HepG2 (cell line): ENCODE results near the gene CCDC57. TPM values are rescaled to one million over a fixed set of nuclear protein-coding genes. Genes with fewer than 3 reads are reported as not detected.

Experiments
- FOXK2 ChIP-seq: fragments of 450-650 bp; IDR thresholded peaks from 2 replicates; pipeline ENCODE4 v1.6.1; 2016
- FOXP1 ChIP-seq, 2 experiments: fragments of 450-650 bp in 1 of 2; IDR thresholded peaks; 2 replicates each; pipeline ENCODE4 v1.6.1; 2017 to 2018; ENCODE audit warnings: antibody characterized with exemption in 1 of 2
- GABPB1 ChIP-seq: IDR thresholded peaks from 2 replicates; pipeline ENCODE4 v1.6.1; 2016; ENCODE audit warnings: mild to moderate bottlenecking, missing genetic modification reagents, moderate library complexity, missing compliant biosample characterization
- KDM5B ChIP-seq: sonication (generic); formaldehyde crosslinking; IDR thresholded peaks from 2 replicates; pipeline ENCODE4 v1.4.0; 2020; ENCODE audit warnings: missing genetic modification reagents, mild to moderate bottlenecking, borderline replicate concordance
- MATR3 ChIP-seq: sonication (generic); formaldehyde crosslinking; IDR thresholded peaks from 2 replicates; pipeline ENCODE4 v1.4.0; 2020; ENCODE audit warnings: missing genetic modification reagents
- NFIC ChIP-seq: IDR thresholded peaks from 2 replicates; pipeline ENCODE4 v1.6.1; 2012; ENCODE audit warnings: mild to moderate bottlenecking, low read length, inconsistent platforms
- SAP130 ChIP-seq: IDR thresholded peaks from 2 replicates; pipeline ENCODE4 v1.6.1; 2016; ENCODE audit warnings: low read depth
- SIN3B ChIP-seq: fragments of 150-350 bp; IDR thresholded peaks from 2 replicates; pipeline ENCODE4 v1.6.1; 2014; ENCODE audit warnings: low read length
- SUZ12 ChIP-seq: fragments of 150-350 bp; IDR thresholded peaks from 2 replicates; pipeline ENCODE4 v1.6.1; 2014; ENCODE audit warnings: low read depth, low read length
- TCF12 ChIP-seq, 2 experiments: fragments of 450-650 bp in 1 of 2; sonication (generic) in 1 of 2; formaldehyde crosslinking in 1 of 2; IDR thresholded peaks; 2 replicates each; pipeline versions ENCODE4 v1.6.1 to v1.8.0; 2017 to 2022; ENCODE audit warnings: antibody characterized with exemption in 1 of 2, mild to moderate bottlenecking in 1 of 2, missing genetic modification reagents in 1 of 2, moderate library complexity in 1 of 2
- TOE1 ChIP-seq: sonication (generic); formaldehyde crosslinking; IDR thresholded peaks from 2 replicates; pipeline ENCODE4 v1.4.0; 2020; ENCODE audit warnings: mild to moderate bottlenecking, missing genetic modification reagents
- ZNF350 ChIP-seq: sonication (generic); formaldehyde crosslinking; IDR thresholded peaks from 2 replicates; pipeline ENCODE4 v1.4.0; 2020; ENCODE audit warnings: mild to moderate bottlenecking, low read depth, missing genetic modification reagents, borderline replicate concordance
- ZNF749 ChIP-seq: sonication (generic); formaldehyde crosslinking; IDR thresholded peaks from 2 replicates; pipeline ENCODE4 v1.8.0; 2022; ENCODE audit warnings: mild to moderate bottlenecking, missing genetic modification reagents, moderate library complexity, borderline replicate concordance
- polyA plus RNA-seq, 8 experiments: library from polyadenylated mRNA; depleted of rRNA in 3 of 8; stranded (reverse) in 7 of 8; unstranded in 1 of 8; fragments of >200 nt; fragmentation: Illumina TruSeq in 4 of 8; extraction: Trizol in 4 of 8; gene quantifications; 2 replicates each; pipeline versions ENCODE4 v1.2.1 to v1.2.3, GENCODE V29; 2011 to 2016; ENCODE audit warnings: low read depth in 4 of 8, missing spikeins in 1 of 8, mixed read lengths in 1 of 8; ENCODE audit not compliant: insufficient read depth in 1 of 8
- total RNA-seq, 5 experiments: library from RNA; depleted of rRNA; stranded (reverse); fragments of >200 nt; fragmentation: Illumina TruSeq; extraction: Trizol; gene quantifications; 2 replicates each; pipeline ENCODE4 v1.2.3, GENCODE V29; 2016; ENCODE audit warnings: low read depth in 1 of 5
- TF ChIP-seq, protein P1 (sequence below): sonication (generic); formaldehyde crosslinking; IDR thresholded peaks from 2 replicates; pipeline ENCODE4 v1.9.0; 2021; ENCODE audit warnings: mild to moderate bottlenecking, missing genetic modification reagents
- TF ChIP-seq, protein P2 (sequence below): sonication (generic); formaldehyde crosslinking; IDR thresholded peaks from 2 replicates; pipeline ENCODE4 v1.5.0; 2020; ENCODE audit warnings: missing genetic modification reagents, mild to moderate bottlenecking, borderline replicate concordance
- TF ChIP-seq, protein P3 (sequence below): IDR thresholded peaks from 2 replicates; pipeline ENCODE4 v1.6.1; 2016; ENCODE audit warnings: mild to moderate bottlenecking, missing biosample characterization, missing genetic modification reagents
- TF ChIP-seq, protein P4 (sequence below): sonication (generic); formaldehyde crosslinking; IDR thresholded peaks from 2 replicates; pipeline ENCODE4 v1.9.0; 2021; ENCODE audit warnings: missing genetic modification reagents, borderline replicate concordance
- TF ChIP-seq, protein P5 (sequence below): IDR thresholded peaks from 2 replicates; pipeline ENCODE4 v1.6.1; 2016; ENCODE audit warnings: missing genetic modification reagents, missing compliant biosample characterization

Gene CCDC57
- total and polyA plus RNA-seq, 2 of the 13 experiments (the other 11 are each of a cell fraction or from before 2014, with no cell fraction given) = 59.3 to 59.9 TPM

DNA sequence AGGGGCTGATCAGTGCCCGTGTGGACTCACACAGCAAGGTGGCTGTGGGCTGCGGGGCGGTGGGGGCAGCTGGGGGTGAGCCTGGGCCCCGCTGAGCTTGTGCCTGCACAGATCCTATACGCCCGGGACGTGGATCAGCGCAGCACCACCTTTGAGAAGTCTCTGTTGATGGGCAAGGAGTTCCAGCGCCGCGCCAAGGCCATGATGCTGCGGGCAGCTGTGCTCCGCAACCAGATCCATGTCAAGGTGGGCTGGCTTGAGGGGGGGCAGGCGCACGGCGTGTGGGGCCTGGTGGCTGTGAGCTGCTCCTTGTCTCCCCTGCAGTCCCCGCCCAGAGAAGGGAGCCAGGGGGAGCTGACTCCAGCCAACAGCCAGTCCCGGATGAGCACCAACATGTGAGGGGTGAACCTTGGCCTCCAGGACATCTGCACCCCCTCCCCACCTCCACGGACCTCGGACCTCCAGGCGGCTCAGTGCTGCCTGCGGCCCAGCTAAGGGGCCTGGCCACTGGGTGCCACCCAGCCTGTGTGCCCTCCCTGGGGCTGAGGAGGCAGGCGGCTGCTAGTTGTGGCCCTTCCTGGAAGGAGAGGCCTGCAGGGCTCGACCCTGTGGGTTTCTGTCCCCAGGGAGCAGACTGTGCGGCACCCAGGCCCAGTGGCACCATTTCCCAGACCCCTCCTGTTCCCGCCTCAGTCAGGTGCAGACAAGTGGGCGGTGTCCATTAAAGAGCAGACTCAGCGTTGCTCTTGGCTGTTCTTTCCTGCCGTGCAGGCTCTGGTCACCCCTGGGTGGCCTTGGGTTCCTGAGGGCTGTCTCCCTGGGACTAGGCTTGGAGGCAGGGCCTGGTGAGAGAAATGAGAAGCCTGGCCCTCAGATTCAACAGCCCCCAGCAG lies 155.7 kb downstream of the CCDC57 start (continued):
- TF ChIP-seq, protein P1, sequence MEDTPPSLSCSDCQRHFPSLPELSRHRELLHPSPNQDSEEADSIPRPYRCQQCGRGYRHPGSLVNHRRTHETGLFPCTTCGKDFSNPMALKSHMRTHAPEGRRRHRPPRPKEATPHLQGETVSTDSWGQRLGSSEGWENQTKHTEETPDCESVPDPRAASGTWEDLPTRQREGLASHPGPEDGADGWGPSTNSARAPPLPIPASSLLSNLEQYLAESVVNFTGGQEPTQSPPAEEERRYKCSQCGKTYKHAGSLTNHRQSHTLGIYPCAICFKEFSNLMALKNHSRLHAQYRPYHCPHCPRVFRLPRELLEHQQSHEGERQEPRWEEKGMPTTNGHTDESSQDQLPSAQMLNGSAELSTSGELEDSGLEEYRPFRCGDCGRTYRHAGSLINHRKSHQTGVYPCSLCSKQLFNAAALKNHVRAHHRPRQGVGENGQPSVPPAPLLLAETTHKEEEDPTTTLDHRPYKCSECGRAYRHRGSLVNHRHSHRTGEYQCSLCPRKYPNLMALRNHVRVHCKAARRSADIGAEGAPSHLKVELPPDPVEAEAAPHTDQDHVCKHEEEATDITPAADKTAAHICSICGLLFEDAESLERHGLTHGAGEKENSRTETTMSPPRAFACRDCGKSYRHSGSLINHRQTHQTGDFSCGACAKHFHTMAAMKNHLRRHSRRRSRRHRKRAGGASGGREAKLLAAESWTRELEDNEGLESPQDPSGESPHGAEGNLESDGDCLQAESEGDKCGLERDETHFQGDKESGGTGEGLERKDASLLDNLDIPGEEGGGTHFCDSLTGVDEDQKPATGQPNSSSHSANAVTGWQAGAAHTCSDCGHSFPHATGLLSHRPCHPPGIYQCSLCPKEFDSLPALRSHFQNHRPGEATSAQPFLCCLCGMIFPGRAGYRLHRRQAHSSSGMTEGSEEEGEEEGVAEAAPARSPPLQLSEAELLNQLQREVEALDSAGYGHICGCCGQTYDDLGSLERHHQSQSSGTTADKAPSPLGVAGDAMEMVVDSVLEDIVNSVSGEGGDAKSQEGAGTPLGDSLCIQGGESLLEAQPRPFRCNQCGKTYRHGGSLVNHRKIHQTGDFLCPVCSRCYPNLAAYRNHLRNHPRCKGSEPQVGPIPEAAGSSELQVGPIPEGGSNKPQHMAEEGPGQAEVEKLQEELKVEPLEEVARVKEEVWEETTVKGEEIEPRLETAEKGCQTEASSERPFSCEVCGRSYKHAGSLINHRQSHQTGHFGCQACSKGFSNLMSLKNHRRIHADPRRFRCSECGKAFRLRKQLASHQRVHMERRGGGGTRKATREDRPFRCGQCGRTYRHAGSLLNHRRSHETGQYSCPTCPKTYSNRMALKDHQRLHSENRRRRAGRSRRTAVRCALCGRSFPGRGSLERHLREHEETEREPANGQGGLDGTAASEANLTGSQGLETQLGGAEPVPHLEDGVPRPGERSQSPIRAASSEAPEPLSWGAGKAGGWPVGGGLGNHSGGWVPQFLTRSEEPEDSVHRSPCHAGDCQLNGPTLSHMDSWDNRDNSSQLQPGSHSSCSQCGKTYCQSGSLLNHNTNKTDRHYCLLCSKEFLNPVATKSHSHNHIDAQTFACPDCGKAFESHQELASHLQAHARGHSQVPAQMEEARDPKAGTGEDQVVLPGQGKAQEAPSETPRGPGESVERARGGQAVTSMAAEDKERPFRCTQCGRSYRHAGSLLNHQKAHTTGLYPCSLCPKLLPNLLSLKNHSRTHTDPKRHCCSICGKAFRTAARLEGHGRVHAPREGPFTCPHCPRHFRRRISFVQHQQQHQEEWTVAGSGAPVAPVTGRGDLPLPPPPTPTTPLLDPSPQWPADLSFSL (CRISPR knock-in tag) = no peak
- TF ChIP-seq TCF12 (IDR thresholded peaks at IDR 0.05) (no peak), TCF12 (CRISPR knock-in tag; IDR thresholded peaks at IDR 0.05) (peak; percentile 83; the same call in 1 of the 2 replicates), SUZ12 (no peak), NFIC (no peak), ZNF749 (CRISPR knock-in tag) (no peak), FOXP1 (IDR thresholded peaks at IDR 0.05) (no peak), FOXP1 (CRISPR knock-in tag; IDR thresholded peaks at IDR 0.05) (no peak), KDM5B (CRISPR knock-in tag) (peak; percentile 89), MATR3 (CRISPR knock-in tag) (no peak), FOXK2 (no peak), GABPB1 (CRISPR knock-in tag) (peak; percentile 71), ZNF350 (peak; percentile 72; the same call in 1 of the 2 replicates), SIN3B (no peak), TOE1 (CRISPR knock-in tag) (no peak; the same call in 1 of the 2 replicates), SAP130 (CRISPR knock-in tag) (peak; percentile 83)
- TF ChIP-seq, protein P2, sequence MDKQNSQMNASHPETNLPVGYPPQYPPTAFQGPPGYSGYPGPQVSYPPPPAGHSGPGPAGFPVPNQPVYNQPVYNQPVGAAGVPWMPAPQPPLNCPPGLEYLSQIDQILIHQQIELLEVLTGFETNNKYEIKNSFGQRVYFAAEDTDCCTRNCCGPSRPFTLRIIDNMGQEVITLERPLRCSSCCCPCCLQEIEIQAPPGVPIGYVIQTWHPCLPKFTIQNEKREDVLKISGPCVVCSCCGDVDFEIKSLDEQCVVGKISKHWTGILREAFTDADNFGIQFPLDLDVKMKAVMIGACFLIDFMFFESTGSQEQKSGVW (CRISPR knock-in tag) = no peak
- TF ChIP-seq, protein P3, sequence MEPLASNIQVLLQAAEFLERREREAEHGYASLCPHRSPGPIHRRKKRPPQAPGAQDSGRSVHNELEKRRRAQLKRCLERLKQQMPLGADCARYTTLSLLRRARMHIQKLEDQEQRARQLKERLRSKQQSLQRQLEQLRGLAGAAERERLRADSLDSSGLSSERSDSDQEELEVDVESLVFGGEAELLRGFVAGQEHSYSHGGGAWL (CRISPR knock-in tag) = no peak
- TF ChIP-seq, protein P4, sequence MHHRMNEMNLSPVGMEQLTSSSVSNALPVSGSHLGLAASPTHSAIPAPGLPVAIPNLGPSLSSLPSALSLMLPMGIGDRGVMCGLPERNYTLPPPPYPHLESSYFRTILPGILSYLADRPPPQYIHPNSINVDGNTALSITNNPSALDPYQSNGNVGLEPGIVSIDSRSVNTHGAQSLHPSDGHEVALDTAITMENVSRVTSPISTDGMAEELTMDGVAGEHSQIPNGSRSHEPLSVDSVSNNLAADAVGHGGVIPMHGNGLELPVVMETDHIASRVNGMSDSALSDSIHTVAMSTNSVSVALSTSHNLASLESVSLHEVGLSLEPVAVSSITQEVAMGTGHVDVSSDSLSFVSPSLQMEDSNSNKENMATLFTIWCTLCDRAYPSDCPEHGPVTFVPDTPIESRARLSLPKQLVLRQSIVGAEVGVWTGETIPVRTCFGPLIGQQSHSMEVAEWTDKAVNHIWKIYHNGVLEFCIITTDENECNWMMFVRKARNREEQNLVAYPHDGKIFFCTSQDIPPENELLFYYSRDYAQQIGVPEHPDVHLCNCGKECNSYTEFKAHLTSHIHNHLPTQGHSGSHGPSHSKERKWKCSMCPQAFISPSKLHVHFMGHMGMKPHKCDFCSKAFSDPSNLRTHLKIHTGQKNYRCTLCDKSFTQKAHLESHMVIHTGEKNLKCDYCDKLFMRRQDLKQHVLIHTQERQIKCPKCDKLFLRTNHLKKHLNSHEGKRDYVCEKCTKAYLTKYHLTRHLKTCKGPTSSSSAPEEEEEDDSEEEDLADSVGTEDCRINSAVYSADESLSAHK (CRISPR knock-in tag) = no peak
- TF ChIP-seq, protein P5, sequence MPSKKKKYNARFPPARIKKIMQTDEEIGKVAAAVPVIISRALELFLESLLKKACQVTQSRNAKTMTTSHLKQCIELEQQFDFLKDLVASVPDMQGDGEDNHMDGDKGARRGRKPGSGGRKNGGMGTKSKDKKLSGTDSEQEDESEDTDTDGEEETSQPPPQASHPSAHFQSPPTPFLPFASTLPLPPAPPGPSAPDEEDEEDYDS (CRISPR knock-in tag) = no peak; the same call in 1 of the 2 replicates
